ENCODE measurements around the gene LAMP2. TPM values are rescaled to one million over a fixed set of nuclear protein-coding genes. Genes with fewer than 3 reads are reported as not detected.
A peak's percentile ranks its signal among the peaks of the same experiment; 100 is the strongest.

Gene LAMP2
- total and polyA plus RNA-seq, 9 of the 15 experiments (the other 6 are each of a cell fraction or from before 2014, with no cell fraction given): 22.3 to 77.7 (median 48.6) TPM

GRCh38 chrX:120468825-120469525 lies at the start of gene LAMP2 (continued):
- TF ChIP-seq, protein P1, sequence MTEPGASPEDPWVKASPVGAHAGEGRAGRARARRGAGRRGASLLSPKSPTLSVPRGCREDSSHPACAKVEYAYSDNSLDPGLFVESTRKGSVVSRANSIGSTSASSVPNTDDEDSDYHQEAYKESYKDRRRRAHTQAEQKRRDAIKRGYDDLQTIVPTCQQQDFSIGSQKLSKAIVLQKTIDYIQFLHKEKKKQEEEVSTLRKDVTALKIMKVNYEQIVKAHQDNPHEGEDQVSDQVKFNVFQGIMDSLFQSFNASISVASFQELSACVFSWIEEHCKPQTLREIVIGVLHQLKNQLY (CRISPR knock-in tag; conservative IDR thresholded peaks at IDR 0.05): no peak
- TF ChIP-seq ZNF780A (CRISPR knock-in tag; IDR thresholded peaks at IDR 0.05): no peak
- no peak for TF ChIP-seq ILF3 (IDR thresholded peaks at IDR 0.05; ENCODE audit: borderline replicate concordance)
- TF ChIP-seq PATZ1 (CRISPR knock-in tag; IDR thresholded peaks at IDR 0.05; ENCODE audit: borderline replicate concordance): no peak
- TF ChIP-seq GTF3C2 (IDR thresholded peaks at IDR 0.05; ENCODE audit: borderline replicate concordance, extremely low read depth, insufficient read length): no peak
- TF ChIP-seq TCFL5 (CRISPR knock-in tag; conservative IDR thresholded peaks at IDR 0.05): no peak
- TF ChIP-seq, protein P2, sequence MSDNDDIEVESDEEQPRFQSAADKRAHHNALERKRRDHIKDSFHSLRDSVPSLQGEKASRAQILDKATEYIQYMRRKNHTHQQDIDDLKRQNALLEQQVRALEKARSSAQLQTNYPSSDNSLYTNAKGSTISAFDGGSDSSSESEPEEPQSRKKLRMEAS (CRISPR knock-in tag; IDR thresholded peaks at IDR 0.05): peak; percentile 32
- TF ChIP-seq PURB (CRISPR knock-in tag; IDR thresholded peaks at IDR 0.05; ENCODE audit: low read depth): no peak
- TF ChIP-seq ZNF184 (CRISPR knock-in tag; IDR thresholded peaks at IDR 0.05): no peak
- TF ChIP-seq ZNF224 (CRISPR knock-in tag; IDR thresholded peaks at IDR 0.05): no peak
- no peak for TF ChIP-seq BCLAF1 (IDR thresholded peaks at IDR 0.05; ENCODE audit: borderline replicate concordance in 1 of 2, control insufficient read depth in 1 of 2, low read depth in 2 of 2, low read length in 1 of 2)
- no peak for TF ChIP-seq ARHGAP35 (IDR thresholded peaks at IDR 0.05; ENCODE audit: partially characterized antibody)
- TF ChIP-seq ASH1L (IDR thresholded peaks at IDR 0.05; ENCODE audit: borderline replicate concordance, low read depth, partially characterized antibody): no peak
- no peak for TF ChIP-seq ZNF41 (CRISPR knock-in tag; conservative IDR thresholded peaks at IDR 0.05)
- TF ChIP-seq RBM25 (IDR thresholded peaks at IDR 0.05; ENCODE audit: low read depth, low read length, severe bottlenecking): no peak
- peak; percentile 78 for TF ChIP-seq POLR2H (tag; IDR thresholded peaks at IDR 0.05; ENCODE audit: low read depth)
- no peak for TF ChIP-seq MCM2 (IDR thresholded peaks at IDR 0.05; ENCODE audit: low read depth)
- TF ChIP-seq BHLHE40 (IDR thresholded peaks at IDR 0.05; ENCODE audit: low read length): no peak

Measured in K562 (cell line).